SIG-M5 treated with dmso at 0.1 percent for 504 hours (cell line): ENCODE measurements around the gene TIMM22.
"Not testable (repeated sequence)": the region's sequence is repeated elsewhere in the genome, so short reads cannot be mapped to it uniquely, and the experiment has no call there.

Experiments used
- DNase-seq: peaks from one replicate; lab custom pipeline; 2025; ENCODE audit not compliant: unreplicated experiment; lab: John Stamatoyannopoulos, UW

The TIMM22 gene

GRCh38 chr17:1037238-1037879 is 40.4 kb downstream of the TIMM22 start:
- DNase-seq, result no peak

GRCh38 chr17:1038459-1039122 is 41.7 kb downstream of the TIMM22 start:
- no peak for DNase-seq

GRCh38 chr17:1039123-1039507 is 42.2 kb downstream of the TIMM22 start:
- DNase-seq, result no peak

- no peak for DNase-seq
Observed at GRCh38 chr17:1039511-1040215, 42.7 kb downstream of the TIMM22 start.

GRCh38 chr17:1040216-1040600 is 43.3 kb downstream of the TIMM22 start:
- DNase-seq, result no peak

GRCh38 chr17:1041746-1042145 is 44.8 kb downstream of the TIMM22 start:
- DNase-seq, result no peak

- DNase-seq, result no peak
Observed at GRCh38 chr17:1042486-1042885, 45.6 kb downstream of the TIMM22 start.

GRCh38 chr17:1043601-1044251 is 46.8 kb downstream of the TIMM22 start:
- no peak for DNase-seq

- not testable (repeated sequence) for DNase-seq
Observed at GRCh38 chr17:1044387-1045009, 47.6 kb downstream of the TIMM22 start.

- no peak for DNase-seq
Observed at GRCh38 chr17:1045456-1045855, 48.5 kb downstream of the TIMM22 start.

- DNase-seq, result no peak
Observed at GRCh38 chr17:1047177-1047878, 50.4 kb downstream of the TIMM22 start.

- no peak for DNase-seq
Observed at GRCh38 chr17:1047879-1048470, 51.0 kb downstream of the TIMM22 start.

GRCh38 chr17:1048516-1049115 is 51.7 kb downstream of the TIMM22 start:
- not testable (repeated sequence) for DNase-seq

- no peak for DNase-seq
Observed at GRCh38 chr17:1049446-1050225, 52.7 kb downstream of the TIMM22 start.

- DNase-seq, result no peak
Observed at GRCh38 chr17:1050246-1050995, 53.5 kb downstream of the TIMM22 start.

- no peak for DNase-seq
Observed at GRCh38 chr17:1050996-1051925, 54.3 kb downstream of the TIMM22 start.
